HEK293 (cell line): ENCODE results near the gene MPC1L.
"Not testable (repeated sequence)": the region's sequence is repeated elsewhere in the genome, so short reads cannot be mapped to it uniquely, and the experiment has no call there.

Source experiments
- CTCF ChIA-PET: fragments of 350-600 bp; formaldehyde crosslinking; extraction: SDS; loops from one replicate; lab custom pipeline; 2021; ENCODE audit warnings: antibody characterized with exemption; lab: Yijun Ruan, JAX
- POLR2A ChIA-PET: fragments of 300-600 bp; formaldehyde crosslinking; extraction: SDS; loops from one replicate; lab custom pipeline; 2020; ENCODE audit warnings: antibody characterized with exemption, inconsistent platforms; lab: Yijun Ruan, JAX
- H3K27ac ChIP-seq: fragments of 200-500 bp; sonication (Bioruptor generic); 2 replicates; pipeline ENCODE4 v1.5.1; 2014; ENCODE audit warnings: low read depth, low read length, control low read depth, inconsistent platforms; ENCODE audit errors: extremely low read depth
- H3K36me3 ChIP-seq, 2 experiments: fragments of 200-500 bp in 1 of 2; sonication (Bioruptor generic) in 1 of 2; 1 replicate in 1 of 2; 2 replicates in 1 of 2; pipeline ENCODE4 v1.5.1; 2014 to 2017; ENCODE audit warnings: inconsistent platforms in 2 of 2, low read length in 2 of 2; ENCODE audit not compliant: control insufficient read depth in 2 of 2, insufficient read depth in 1 of 2
- H3K4me1 ChIP-seq: fragments of 200-500 bp; sonication (Bioruptor generic); 2 replicates; pipeline ENCODE4 v1.5.1; 2014; ENCODE audit warnings: mild to moderate bottlenecking, low read length, inconsistent platforms; ENCODE audit not compliant: control insufficient read depth, insufficient read depth
- H3K4me3 ChIP-seq: 2 replicates; pipeline ENCODE4 v1.5.1; 2011; ENCODE audit warnings: low read depth, mild to moderate bottlenecking, control low read depth, low read length, moderate library complexity
- H3K9me3 ChIP-seq: fragments of 200-500 bp; sonication (Bioruptor generic); 2 replicates; pipeline ENCODE4 v1.5.1; 2014; ENCODE audit warnings: low read depth, low read length, inconsistent platforms; ENCODE audit not compliant: control insufficient read depth, insufficient read depth
- GLIS1 ChIP-seq: fragments of 450-650 bp; formaldehyde crosslinking; IDR thresholded peaks from 2 replicates; pipeline ENCODE4 v1.5.1; 2016; ENCODE audit warnings: missing biosample characterization, missing genetic modification characterization
- KLF7 ChIP-seq: fragments of 450-650 bp; formaldehyde crosslinking; IDR thresholded peaks from 2 replicates; pipeline ENCODE4 v1.5.1; 2016; ENCODE audit warnings: missing biosample characterization, missing genetic modification characterization, borderline replicate concordance
- MEIS1 ChIP-seq: sonication (generic); formaldehyde crosslinking; IDR thresholded peaks from 2 replicates; pipeline ENCODE4 v1.8.1; 2022; ENCODE audit warnings: missing genetic modification reagents, mild to moderate bottlenecking, borderline replicate concordance
- OSR2 ChIP-seq: fragments of 450-650 bp; formaldehyde crosslinking; IDR thresholded peaks from 2 replicates; pipeline ENCODE4 v1.5.1; 2016; ENCODE audit warnings: missing biosample characterization, missing genetic modification characterization
- RBAK ChIP-seq: fragments of 450-650 bp; formaldehyde crosslinking; IDR thresholded peaks from 2 replicates; pipeline ENCODE4 v1.5.1; 2016; ENCODE audit warnings: missing biosample characterization, missing genetic modification characterization
- SCRT1 ChIP-seq: fragments of 450-650 bp; formaldehyde crosslinking; IDR thresholded peaks from 2 replicates; pipeline ENCODE4 v1.5.1; 2016; ENCODE audit warnings: missing biosample characterization, missing genetic modification characterization, borderline replicate concordance
- ZBTB21 ChIP-seq: fragments of 450-650 bp; formaldehyde crosslinking; IDR thresholded peaks from 2 replicates; pipeline ENCODE4 v1.5.1; 2017; ENCODE audit warnings: missing biosample characterization, missing genetic modification characterization
- ZFHX2 ChIP-seq: fragments of 450-650 bp; formaldehyde crosslinking; conservative IDR thresholded peaks from 2 replicates; pipeline ENCODE4 v1.5.1; 2016; ENCODE audit warnings: missing biosample characterization, missing genetic modification characterization
- ZNF169 ChIP-seq: fragments of 450-650 bp; formaldehyde crosslinking; IDR thresholded peaks from 2 replicates; pipeline ENCODE4 v1.5.1; 2016; ENCODE audit warnings: missing biosample characterization, missing genetic modification characterization
- ZNF248 ChIP-seq: fragments of 450-650 bp; formaldehyde crosslinking; IDR thresholded peaks from 2 replicates; pipeline ENCODE4 v1.5.1; 2017; ENCODE audit warnings: missing biosample characterization, missing genetic modification characterization
- ZNF391 ChIP-seq: fragments of 450-650 bp; formaldehyde crosslinking; IDR thresholded peaks from 2 replicates; pipeline ENCODE4 v1.5.1; 2016; ENCODE audit warnings: low read depth, missing biosample characterization, missing genetic modification characterization, borderline replicate concordance
- ZNF404 ChIP-seq: fragments of 450-650 bp; formaldehyde crosslinking; IDR thresholded peaks from 2 replicates; pipeline ENCODE4 v1.5.1; 2017; ENCODE audit warnings: missing biosample characterization, missing genetic modification characterization
- ZNF544 ChIP-seq: fragments of 450-650 bp; formaldehyde crosslinking; IDR thresholded peaks from 2 replicates; pipeline ENCODE4 v1.5.0; 2017; ENCODE audit warnings: missing biosample characterization, missing genetic modification characterization
- ZNF624 ChIP-seq: fragments of 450-650 bp; formaldehyde crosslinking; IDR thresholded peaks from 2 replicates; pipeline ENCODE4 v1.5.1; 2017; ENCODE audit warnings: missing biosample characterization, missing genetic modification characterization
- TF ChIP-seq, protein P1 (sequence below): fragments of 450-650 bp; formaldehyde crosslinking; IDR thresholded peaks from 2 replicates; pipeline ENCODE4 v1.5.1; 2017; ENCODE audit warnings: missing biosample characterization, missing genetic modification characterization
- TF ChIP-seq, protein P2 (sequence below): fragments of 450-650 bp; formaldehyde crosslinking; IDR thresholded peaks from 2 replicates; pipeline ENCODE4 v1.5.1; 2016; ENCODE audit warnings: missing biosample characterization, missing genetic modification characterization
- TF ChIP-seq, protein P3 (sequence below): fragments of 450-650 bp; formaldehyde crosslinking; IDR thresholded peaks from 2 replicates; pipeline ENCODE4 v1.5.1; 2016; ENCODE audit warnings: missing biosample characterization, missing genetic modification characterization
- TF ChIP-seq, protein P4 (sequence below): fragments of 450-650 bp; formaldehyde crosslinking; IDR thresholded peaks from 2 replicates; pipeline ENCODE4 v1.5.1; 2016; ENCODE audit warnings: missing biosample characterization, missing genetic modification characterization
- TF ChIP-seq, protein P5 (sequence below): fragments of 450-650 bp; formaldehyde crosslinking; IDR thresholded peaks from 2 replicates; pipeline ENCODE4 v1.5.1; 2016; ENCODE audit warnings: missing biosample characterization, missing genetic modification characterization

Gene MPC1L

DNA sequence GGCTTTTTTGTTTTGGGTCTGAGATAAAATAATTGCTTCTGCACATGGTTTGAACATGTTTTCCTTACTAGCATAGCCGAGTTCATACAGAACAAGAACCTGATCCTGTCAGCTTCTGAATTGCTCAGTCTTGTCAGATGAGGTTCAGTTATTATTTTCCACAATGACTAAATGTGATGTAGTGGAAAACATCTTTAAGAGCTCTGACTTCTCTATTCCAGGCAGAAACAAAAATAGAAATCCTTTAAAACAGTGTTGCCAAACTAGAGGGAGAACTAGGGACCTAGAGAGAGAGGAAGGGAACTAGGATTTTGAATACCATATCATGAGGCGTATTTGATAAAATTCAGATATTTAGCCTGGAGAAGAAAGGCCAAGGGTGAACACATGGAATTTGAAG, 40.4 kb upstream of the MPC1L start (continued):
- TF ChIP-seq, protein P1, sequence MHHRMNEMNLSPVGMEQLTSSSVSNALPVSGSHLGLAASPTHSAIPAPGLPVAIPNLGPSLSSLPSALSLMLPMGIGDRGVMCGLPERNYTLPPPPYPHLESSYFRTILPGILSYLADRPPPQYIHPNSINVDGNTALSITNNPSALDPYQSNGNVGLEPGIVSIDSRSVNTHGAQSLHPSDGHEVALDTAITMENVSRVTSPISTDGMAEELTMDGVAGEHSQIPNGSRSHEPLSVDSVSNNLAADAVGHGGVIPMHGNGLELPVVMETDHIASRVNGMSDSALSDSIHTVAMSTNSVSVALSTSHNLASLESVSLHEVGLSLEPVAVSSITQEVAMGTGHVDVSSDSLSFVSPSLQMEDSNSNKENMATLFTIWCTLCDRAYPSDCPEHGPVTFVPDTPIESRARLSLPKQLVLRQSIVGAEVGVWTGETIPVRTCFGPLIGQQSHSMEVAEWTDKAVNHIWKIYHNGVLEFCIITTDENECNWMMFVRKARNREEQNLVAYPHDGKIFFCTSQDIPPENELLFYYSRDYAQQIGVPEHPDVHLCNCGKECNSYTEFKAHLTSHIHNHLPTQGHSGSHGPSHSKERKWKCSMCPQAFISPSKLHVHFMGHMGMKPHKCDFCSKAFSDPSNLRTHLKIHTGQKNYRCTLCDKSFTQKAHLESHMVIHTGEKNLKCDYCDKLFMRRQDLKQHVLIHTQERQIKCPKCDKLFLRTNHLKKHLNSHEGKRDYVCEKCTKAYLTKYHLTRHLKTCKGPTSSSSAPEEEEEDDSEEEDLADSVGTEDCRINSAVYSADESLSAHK (tag by site-specific recombination): no peak

DNA sequence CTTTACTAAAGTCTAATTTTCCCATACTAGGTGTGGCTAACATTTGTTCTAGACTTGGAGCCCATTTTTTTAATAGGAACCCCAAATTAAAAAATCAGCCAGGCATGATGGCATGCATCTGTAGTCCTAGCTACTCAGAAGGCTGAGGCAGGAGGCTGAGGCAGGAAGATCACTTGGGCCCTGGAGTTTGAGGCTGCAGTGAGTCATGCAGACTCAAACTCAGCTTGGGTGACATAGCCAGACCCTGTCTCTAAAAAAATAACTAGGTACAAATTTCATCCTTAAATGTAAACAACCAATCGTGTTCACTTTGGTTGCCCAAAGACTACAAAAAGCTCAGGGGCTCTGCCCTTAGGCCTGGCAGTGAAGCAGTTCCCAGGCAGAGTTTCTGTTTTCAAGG, 35.6 kb upstream of the MPC1L start:
- H3K9me3 ChIP-seq, CTCF ChIA-PET, H3K27ac ChIP-seq, H3K4me3 ChIP-seq, H3K4me1 ChIP-seq, POLR2A ChIA-PET: not testable (repeated sequence)
- H3K36me3 ChIP-seq: peaks cover 11 to 23% of the 10 kb centered on the region in 2 experiments; a peak in 2 of 3 replicates

DNA sequence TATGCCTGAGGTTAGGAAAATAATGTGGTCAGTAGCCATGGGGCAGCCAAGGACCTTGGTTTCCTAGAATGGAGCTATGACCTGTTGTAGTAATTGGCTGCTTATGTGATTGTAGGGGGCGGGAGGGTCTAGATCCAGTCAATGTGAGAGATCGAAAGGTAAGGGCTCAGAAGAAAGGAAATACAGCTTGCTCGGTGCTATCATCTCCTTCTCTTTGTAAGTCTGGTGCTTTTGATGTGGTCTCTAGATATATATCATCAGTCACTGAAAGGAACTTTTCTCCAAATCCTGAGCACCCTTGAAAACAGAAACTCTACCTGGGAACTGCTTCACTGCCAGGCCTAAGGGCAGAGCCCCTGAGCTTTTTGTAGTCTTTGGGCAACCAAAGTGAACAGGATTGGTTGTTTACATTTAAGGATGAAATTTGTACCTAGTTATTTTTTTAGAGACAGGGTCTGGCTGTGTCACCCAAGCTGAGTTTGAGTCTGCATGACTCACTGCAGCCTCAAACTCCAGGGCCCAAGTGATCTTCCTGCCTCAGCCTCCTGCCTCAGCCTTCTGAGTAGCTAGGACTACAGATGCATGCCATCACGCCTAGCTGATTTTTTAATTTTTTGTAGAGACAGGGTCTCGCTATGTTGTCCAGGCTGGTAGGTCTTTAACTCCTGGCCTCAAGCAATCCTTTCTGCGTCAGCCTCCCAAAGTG, 33.5 kb upstream of the MPC1L start:
- CTCF ChIA-PET: interaction anchor here (0.7 to 1.1 kb wide), 2 partner anchors 46 to 55 kb away, joined by 3 read pairs; no protein-coding TSS in a partner anchor
- peaks cover 16 to 35% of the 10 kb centered on the region in 2 experiments; a peak in 2 of 3 replicates for H3K36me3 ChIP-seq
- H3K4me3 ChIP-seq, H3K9me3 ChIP-seq, H3K4me1 ChIP-seq, H3K27ac ChIP-seq: not testable (repeated sequence)
- POLR2A ChIA-PET: interaction anchor here (0.5 to 0.7 kb wide), 3 partner anchors 9 to 305 kb away, joined by 3 to 6 read pairs (median 3); partner anchors contain the start of gene ATP6AP2

DNA sequence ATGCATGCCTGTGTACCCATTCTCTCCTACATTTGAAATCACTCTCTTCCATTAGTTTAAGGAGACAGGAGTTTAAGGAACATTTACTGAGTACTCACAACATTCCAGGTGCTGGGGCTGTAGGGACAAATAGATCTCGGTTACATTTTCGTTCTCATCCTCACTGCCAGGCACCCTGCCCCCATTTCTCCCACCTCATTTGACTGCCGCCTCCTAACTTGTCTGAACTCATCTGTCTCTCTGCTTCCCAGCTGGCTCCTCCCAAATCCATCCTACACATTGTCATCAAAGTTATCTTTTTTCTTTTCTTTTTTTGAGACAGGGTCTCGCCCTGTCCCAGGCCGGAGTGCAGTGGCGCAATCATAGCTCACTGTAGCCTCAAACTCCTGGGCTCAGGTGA, 19.8 kb upstream of the MPC1L start:
- ChIA-PET CTCF (interaction anchor here (0.6 to 1.6 kb wide), 4 partner anchors 59 to 191 kb away, joined by 4 to 5 read pairs (median 4); no protein-coding TSS in a partner anchor), POLR2A (no interaction called here)
- no peaks in the 10 kb centered on the region for H3K9me3 ChIP-seq
- H3K36me3 ChIP-seq: peaks cover 7 to 42% of the 10 kb centered on the region in 2 experiments
- H3K4me1 ChIP-seq: no peaks in the 10 kb centered on the region
- H3K4me3 ChIP-seq: no peak overlapping the region
- H3K27ac ChIP-seq: no peak overlapping the region
- TF ChIP-seq, protein P2, sequence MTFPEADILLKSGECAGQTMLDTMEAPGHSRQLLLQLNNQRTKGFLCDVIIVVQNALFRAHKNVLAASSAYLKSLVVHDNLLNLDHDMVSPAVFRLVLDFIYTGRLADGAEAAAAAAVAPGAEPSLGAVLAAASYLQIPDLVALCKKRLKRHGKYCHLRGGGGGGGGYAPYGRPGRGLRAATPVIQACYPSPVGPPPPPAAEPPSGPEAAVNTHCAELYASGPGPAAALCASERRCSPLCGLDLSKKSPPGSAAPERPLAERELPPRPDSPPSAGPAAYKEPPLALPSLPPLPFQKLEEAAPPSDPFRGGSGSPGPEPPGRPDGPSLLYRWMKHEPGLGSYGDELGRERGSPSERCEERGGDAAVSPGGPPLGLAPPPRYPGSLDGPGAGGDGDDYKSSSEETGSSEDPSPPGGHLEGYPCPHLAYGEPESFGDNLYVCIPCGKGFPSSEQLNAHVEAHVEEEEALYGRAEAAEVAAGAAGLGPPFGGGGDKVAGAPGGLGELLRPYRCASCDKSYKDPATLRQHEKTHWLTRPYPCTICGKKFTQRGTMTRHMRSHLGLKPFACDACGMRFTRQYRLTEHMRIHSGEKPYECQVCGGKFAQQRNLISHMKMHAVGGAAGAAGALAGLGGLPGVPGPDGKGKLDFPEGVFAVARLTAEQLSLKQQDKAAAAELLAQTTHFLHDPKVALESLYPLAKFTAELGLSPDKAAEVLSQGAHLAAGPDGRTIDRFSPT: no peak
- TF ChIP-seq MEIS1 (CRISPR knock-in tag) (no peak), SCRT1 (no peak), ZNF248 (tag by site-specific recombination) (no peak), GLIS1 (tag by site-specific recombination) (no peak), OSR2 (tag by site-specific recombination) (no peak), KLF7 (no peak), RBAK (tag by site-specific recombination) (no peak), ZFHX2 (no peak), ZNF404 (tag by site-specific recombination) (no peak), ZNF169 (tag by site-specific recombination) (no peak), ZNF391 (no peak), ZBTB21 (tag by site-specific recombination) (no peak), ZNF544 (tag by site-specific recombination) (no peak), ZNF624 (no peak)
- TF ChIP-seq, protein P3, sequence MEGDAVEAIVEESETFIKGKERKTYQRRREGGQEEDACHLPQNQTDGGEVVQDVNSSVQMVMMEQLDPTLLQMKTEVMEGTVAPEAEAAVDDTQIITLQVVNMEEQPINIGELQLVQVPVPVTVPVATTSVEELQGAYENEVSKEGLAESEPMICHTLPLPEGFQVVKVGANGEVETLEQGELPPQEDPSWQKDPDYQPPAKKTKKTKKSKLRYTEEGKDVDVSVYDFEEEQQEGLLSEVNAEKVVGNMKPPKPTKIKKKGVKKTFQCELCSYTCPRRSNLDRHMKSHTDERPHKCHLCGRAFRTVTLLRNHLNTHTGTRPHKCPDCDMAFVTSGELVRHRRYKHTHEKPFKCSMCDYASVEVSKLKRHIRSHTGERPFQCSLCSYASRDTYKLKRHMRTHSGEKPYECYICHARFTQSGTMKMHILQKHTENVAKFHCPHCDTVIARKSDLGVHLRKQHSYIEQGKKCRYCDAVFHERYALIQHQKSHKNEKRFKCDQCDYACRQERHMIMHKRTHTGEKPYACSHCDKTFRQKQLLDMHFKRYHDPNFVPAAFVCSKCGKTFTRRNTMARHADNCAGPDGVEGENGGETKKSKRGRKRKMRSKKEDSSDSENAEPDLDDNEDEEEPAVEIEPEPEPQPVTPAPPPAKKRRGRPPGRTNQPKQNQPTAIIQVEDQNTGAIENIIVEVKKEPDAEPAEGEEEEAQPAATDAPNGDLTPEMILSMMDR (tag by site-specific recombination): no peak
- TF ChIP-seq, protein P4, sequence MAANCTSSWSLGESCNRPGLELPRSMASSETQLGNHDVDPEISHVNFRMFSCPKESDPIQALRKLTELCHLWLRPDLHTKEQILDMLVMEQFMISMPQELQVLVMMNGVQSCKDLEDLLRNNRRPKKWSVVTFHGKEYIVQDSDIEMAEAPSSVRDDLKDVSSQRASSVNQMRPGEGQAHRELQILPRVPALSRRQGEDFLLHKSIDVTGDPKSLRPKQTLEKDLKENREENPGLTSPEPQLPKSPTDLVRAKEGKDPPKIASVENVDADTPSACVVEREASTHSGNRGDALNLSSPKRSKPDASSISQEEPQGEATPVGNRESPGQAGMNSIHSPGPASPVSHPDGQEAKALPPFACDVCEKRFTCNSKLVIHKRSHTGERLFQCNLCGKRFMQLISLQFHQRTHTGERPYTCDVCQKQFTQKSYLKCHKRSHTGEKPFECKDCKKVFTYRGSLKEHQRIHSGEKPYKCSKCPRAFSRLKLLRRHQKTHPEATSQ (tag by site-specific recombination): no peak
- TF ChIP-seq, protein P5, sequence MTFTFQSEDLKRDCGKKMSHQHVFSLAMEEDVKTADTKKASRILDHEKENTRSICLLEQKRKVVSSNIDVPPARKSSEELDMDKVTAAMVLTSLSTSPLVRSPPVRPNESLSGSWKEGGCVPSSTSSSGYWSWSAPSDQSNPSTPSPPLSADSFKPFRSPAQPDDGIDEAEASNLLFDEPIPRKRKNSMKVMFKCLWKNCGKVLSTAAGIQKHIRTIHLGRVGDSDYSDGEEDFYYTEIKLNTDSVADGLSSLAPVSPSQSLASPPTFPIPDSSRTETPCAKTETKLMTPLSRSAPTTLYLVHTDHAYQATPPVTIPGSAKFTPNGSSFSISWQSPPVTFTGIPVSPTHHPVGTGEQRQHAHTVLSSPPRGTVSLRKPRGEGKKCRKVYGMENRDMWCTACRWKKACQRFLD (tag by site-specific recombination): no peak
